GM18526 (cell line): ENCODE results near the gene DNTT.

Experiments used
- POLR2A ChIP-seq: IDR thresholded peaks from 3 replicates; pipeline ENCODE4 v1.6.1; 2011; ENCODE audit not compliant: insufficient read length; ENCODE audit errors: extremely low read depth

The DNTT gene

GRCh38 chr10:96304230-96304629, at the start of gene DNTT:
TSS of gene DNTT (plus strand) at chr10:96304434. CDS start at chr10:96304498, 64 bp downstream.
- no peak for TF ChIP-seq POLR2A

- TF ChIP-seq POLR2A = no peak
These were observed 49.3 kb upstream of the DNTT start for GRCh38 chr10:96254976-96255375.

GRCh38 chr10:96255549-96256333, 48.5 kb upstream of the DNTT start:
- no peak for TF ChIP-seq POLR2A

GRCh38 chr10:96257944-96258343, 46.3 kb upstream of the DNTT start:
- TF ChIP-seq POLR2A = no peak

GRCh38 chr10:96259150-96259549, 45.1 kb upstream of the DNTT start:
- no peak for TF ChIP-seq POLR2A

GRCh38 chr10:96260014-96260413, 44.2 kb upstream of the DNTT start:
- TF ChIP-seq POLR2A = no peak

- no peak for TF ChIP-seq POLR2A
These were observed 43.1 kb upstream of the DNTT start for GRCh38 chr10:96261132-96261531.

- no peak for TF ChIP-seq POLR2A
These were observed 42.3 kb upstream of the DNTT start for GRCh38 chr10:96261930-96262329.

- no peak for TF ChIP-seq POLR2A
These were observed 41.1 kb upstream of the DNTT start for GRCh38 chr10:96263176-96263575.

GRCh38 chr10:96263669-96264068, 40.6 kb upstream of the DNTT start:
- TF ChIP-seq POLR2A = no peak

GRCh38 chr10:96264938-96265337, 39.3 kb upstream of the DNTT start:
- no peak for TF ChIP-seq POLR2A

- no peak for TF ChIP-seq POLR2A
These were observed 38.0 kb upstream of the DNTT start for GRCh38 chr10:96266118-96266770.

- TF ChIP-seq POLR2A = no peak
These were observed 37.0 kb upstream of the DNTT start for GRCh38 chr10:96267234-96267705.

- TF ChIP-seq POLR2A = no peak
These were observed 35.8 kb upstream of the DNTT start for GRCh38 chr10:96268341-96268909.

GRCh38 chr10:96269438-96270300, 34.6 kb upstream of the DNTT start:
- no peak for TF ChIP-seq POLR2A

GRCh38 chr10:96270571-96270970, 33.7 kb upstream of the DNTT start:
- TF ChIP-seq POLR2A = no peak
